ENCODE measurements around the gene GP1BA.
"Not testable (repeated sequence)": the region's sequence is repeated elsewhere in the genome, so short reads cannot be mapped to it uniquely, and the experiment has no call there.

The GP1BA gene

DNA sequence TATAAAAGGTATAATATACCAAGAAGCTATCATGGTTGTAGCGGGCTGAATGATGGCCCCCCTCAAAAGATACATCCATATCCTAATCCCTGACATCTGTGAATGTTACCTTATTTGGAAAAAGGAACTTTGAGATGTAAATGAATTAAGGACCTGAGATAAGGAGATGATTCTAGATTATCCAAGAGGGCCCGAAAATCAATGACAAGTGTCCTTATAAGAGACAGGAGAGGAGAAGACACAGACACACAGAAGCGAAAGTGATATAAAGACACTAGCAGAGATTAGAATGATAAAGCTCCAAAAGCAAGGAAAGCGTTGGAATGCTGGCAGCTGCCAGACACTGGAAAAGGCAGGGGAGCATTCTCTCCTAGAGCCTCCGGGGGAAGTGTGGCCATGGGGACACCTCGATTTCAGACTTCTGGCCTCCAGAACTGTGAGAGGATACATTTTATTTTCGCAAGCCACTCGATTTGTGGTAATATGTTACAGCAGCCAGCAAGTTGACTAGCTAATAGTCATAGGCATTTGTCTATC is 12.5 kb upstream of the GP1BA start:
- Histone ChIP-seq H3K9me2 (ENCODE audit: low read depth, low read length) (no peaks in the 10 kb centered on the region), H3K36me3 (ENCODE audit: insufficient read depth, low read length) (no peaks in the 10 kb centered on the region), H3K4me1 (ENCODE audit: insufficient read depth, low read length, severe bottlenecking) (no peaks in the 10 kb centered on the region), H3K27me3 (ENCODE audit: insufficient read depth, low read length) (no peaks in the 10 kb centered on the region), H3K9me3 (ENCODE audit: low read length) (no peaks in the 10 kb centered on the region), H3F3A (ENCODE audit: insufficient read depth, low read length) (no peaks in the 10 kb centered on the region), H4K20me1 (ENCODE audit: insufficient read depth, low read length) (no peaks in the 10 kb centered on the region), H2AFZ (ENCODE audit: low read length) (no peak overlapping the region), H3K4me3 (ENCODE audit: low read depth, low read length, poor library complexity, severe bottlenecking) (no peak overlapping the region), H3K4me2 (ENCODE audit: low read length) (no peak overlapping the region), H3K9ac (ENCODE audit: low read length) (no peak overlapping the region), H3K79me2 (ENCODE audit: insufficient read depth, low read length) (no peaks in the 10 kb centered on the region), H3K27ac (ENCODE audit: low read depth, low read length, poor library complexity, severe bottlenecking) (no peak overlapping the region)
- TF ChIP-seq EZH2 (IDR thresholded peaks at IDR 0.05; ENCODE audit: borderline replicate concordance, low read length) (no peak), CTCF (IDR thresholded peaks at IDR 0.05; ENCODE audit: low read length) (no peak)

DNA sequence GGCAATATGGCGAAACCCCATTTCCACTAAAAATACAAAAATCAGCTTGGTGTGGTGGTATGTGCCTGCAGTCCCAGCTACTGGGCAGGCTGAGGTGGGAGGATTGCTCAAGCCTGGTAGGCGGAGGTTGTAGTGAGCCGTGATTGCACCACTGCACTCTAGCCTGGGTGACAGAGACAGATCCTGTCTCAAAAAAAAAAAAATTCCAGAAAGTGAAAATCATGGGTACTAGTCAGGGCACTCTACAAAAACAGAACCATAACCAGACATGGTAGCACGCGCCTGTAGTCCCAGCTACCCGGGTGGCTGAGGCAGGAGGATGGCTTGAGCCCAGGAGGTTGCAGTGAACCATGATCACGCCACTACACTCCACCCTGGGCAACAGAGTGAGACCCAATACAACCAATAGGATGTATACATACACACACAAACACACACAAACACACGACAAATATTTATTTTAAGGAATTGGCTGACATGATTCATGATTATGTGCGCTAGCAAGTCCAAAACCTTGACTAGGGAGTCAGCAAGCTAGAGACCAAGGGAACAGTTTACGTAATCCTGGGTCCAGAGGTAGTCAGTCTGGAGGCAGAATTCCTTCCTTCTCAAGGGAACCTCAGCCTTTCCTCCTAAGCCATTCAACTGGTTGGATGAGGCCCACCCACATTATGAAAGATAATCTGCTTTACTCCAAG is 11.6 kb upstream of the GP1BA start:
- no peaks in the 10 kb centered on the region for H3K27me3 ChIP-seq (ENCODE audit: insufficient read depth, low read length)
- H3K79me2 ChIP-seq (ENCODE audit: insufficient read depth, low read length), result no peaks in the 10 kb centered on the region
- H2AFZ ChIP-seq (ENCODE audit: low read length), result no peak overlapping the region
- H3K4me3 ChIP-seq (ENCODE audit: low read depth, low read length, poor library complexity, severe bottlenecking), result no peak overlapping the region
- H3K9me2 ChIP-seq (ENCODE audit: low read depth, low read length), result no peaks in the 10 kb centered on the region
- no peaks in the 10 kb centered on the region for H3K4me1 ChIP-seq (ENCODE audit: insufficient read depth, low read length, severe bottlenecking)
- H3K9me3 ChIP-seq (ENCODE audit: low read length), result no peaks in the 10 kb centered on the region
- H3K36me3 ChIP-seq (ENCODE audit: insufficient read depth, low read length), result no peaks in the 10 kb centered on the region
- no peak overlapping the region for H3K9ac ChIP-seq (ENCODE audit: low read length)
- TF ChIP-seq EZH2 (IDR thresholded peaks at IDR 0.05; ENCODE audit: borderline replicate concordance, low read length) (no peak), CTCF (IDR thresholded peaks at IDR 0.05; ENCODE audit: low read length) (no peak)
- no peak overlapping the region for H3K27ac ChIP-seq (ENCODE audit: low read depth, low read length, poor library complexity, severe bottlenecking)
- no peak overlapping the region for H3K4me2 ChIP-seq (ENCODE audit: low read length)
- no peaks in the 10 kb centered on the region for H3F3A ChIP-seq (ENCODE audit: insufficient read depth, low read length)
- H4K20me1 ChIP-seq (ENCODE audit: insufficient read depth, low read length), result no peaks in the 10 kb centered on the region

- H3K27ac ChIP-seq (ENCODE audit: low read depth, low read length, poor library complexity, severe bottlenecking), result no peak overlapping the region
- TF ChIP-seq EZH2 (IDR thresholded peaks at IDR 0.05; ENCODE audit: borderline replicate concordance, low read length) (no peak), CTCF (IDR thresholded peaks at IDR 0.05; ENCODE audit: low read length) (no peak)
- H3K4me2 ChIP-seq (ENCODE audit: low read length), result no peak overlapping the region
Measured at GRCh38 chr17:4921320-4921719, 10.8 kb upstream of the GP1BA start.

DNA sequence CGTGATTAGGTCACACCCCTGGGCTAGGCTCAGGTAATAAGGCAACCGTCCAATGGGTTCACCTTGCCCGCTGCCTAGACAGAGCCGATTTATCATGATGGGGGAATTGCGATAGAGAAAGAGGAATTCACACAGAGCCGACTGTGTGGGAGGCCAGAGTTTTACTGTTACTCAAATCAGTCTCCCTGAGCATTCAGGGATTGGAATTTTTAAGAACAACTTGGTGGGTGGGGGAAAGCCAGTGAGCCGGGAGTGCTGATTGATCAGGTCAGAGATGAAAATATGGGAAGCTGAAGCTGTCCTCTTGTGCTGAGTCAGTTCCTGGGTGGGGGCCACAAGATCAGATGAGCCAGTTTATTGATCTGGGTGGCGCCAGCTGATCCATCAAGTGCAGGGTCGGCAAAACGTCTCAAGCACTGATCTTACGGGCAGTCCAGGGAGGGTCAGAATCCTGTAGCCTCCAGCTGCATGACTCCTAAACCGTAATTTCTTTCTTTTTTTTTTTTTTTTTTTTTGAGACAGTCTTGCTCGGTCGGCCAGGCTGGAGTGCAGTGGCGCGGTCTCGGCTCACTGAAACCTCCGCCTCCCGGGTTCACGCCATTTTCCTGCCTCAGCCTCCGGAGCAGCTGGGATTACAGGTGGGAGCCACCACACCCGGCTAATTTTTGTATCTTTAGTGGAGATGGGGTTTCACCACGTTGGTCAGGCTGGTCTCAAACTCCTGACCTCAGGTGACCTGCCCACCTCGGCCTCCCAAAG is 5.3 kb upstream of the GP1BA start:
- H3K4me2 ChIP-seq (ENCODE audit: low read length); H3K9me3 ChIP-seq (ENCODE audit: low read length); H4K20me1 ChIP-seq (ENCODE audit: insufficient read depth, low read length); H2AFZ ChIP-seq (ENCODE audit: low read length); H3F3A ChIP-seq (ENCODE audit: insufficient read depth, low read length); H3K9ac ChIP-seq (ENCODE audit: low read length); H3K4me1 ChIP-seq (ENCODE audit: insufficient read depth, low read length, severe bottlenecking); H3K9me2 ChIP-seq (ENCODE audit: low read depth, low read length); H3K79me2 ChIP-seq (ENCODE audit: insufficient read depth, low read length); H3K4me3 ChIP-seq (ENCODE audit: low read depth, low read length, poor library complexity, severe bottlenecking); H3K36me3 ChIP-seq (ENCODE audit: insufficient read depth, low read length); H3K27ac ChIP-seq (ENCODE audit: low read depth, low read length, poor library complexity, severe bottlenecking); H3K27me3 ChIP-seq (ENCODE audit: insufficient read depth, low read length): not testable (repeated sequence)

More at GRCh38 chr17:4921320-4921719, 10.8 kb upstream of the GP1BA start:
- Histone ChIP-seq H4K20me1 (ENCODE audit: insufficient read depth, low read length) (no peaks in the 10 kb centered on the region), H3K4me3 (ENCODE audit: low read depth, low read length, poor library complexity, severe bottlenecking) (no peak overlapping the region), H3K9me3 (ENCODE audit: low read length) (no peaks in the 10 kb centered on the region), H3K27me3 (ENCODE audit: insufficient read depth, low read length) (no peaks in the 10 kb centered on the region), H3F3A (ENCODE audit: insufficient read depth, low read length) (no peaks in the 10 kb centered on the region), H3K9me2 (ENCODE audit: low read depth, low read length) (no peaks in the 10 kb centered on the region), H3K9ac (ENCODE audit: low read length) (no peak overlapping the region), H3K79me2 (ENCODE audit: insufficient read depth, low read length) (no peaks in the 10 kb centered on the region), H2AFZ (ENCODE audit: low read length) (no peak overlapping the region), H3K4me1 (ENCODE audit: insufficient read depth, low read length, severe bottlenecking) (no peaks in the 10 kb centered on the region), H3K36me3 (ENCODE audit: insufficient read depth, low read length) (no peaks in the 10 kb centered on the region)

Data from OCI-LY1 (cell line).